A204.1 (cell line): ENCODE data around the gene MT1X.
"Not testable (repeated sequence)": the region's sequence is repeated elsewhere in the genome, so short reads cannot be mapped to it uniquely, and the experiment has no call there.

Source experiments
- FAIRE-seq: peaks from 2 replicates; lab custom pipeline; 2012; peaks lifted over from hg19 to GRCh38; lab: Jason Lieb, UNC

Gene MT1X

DNA sequence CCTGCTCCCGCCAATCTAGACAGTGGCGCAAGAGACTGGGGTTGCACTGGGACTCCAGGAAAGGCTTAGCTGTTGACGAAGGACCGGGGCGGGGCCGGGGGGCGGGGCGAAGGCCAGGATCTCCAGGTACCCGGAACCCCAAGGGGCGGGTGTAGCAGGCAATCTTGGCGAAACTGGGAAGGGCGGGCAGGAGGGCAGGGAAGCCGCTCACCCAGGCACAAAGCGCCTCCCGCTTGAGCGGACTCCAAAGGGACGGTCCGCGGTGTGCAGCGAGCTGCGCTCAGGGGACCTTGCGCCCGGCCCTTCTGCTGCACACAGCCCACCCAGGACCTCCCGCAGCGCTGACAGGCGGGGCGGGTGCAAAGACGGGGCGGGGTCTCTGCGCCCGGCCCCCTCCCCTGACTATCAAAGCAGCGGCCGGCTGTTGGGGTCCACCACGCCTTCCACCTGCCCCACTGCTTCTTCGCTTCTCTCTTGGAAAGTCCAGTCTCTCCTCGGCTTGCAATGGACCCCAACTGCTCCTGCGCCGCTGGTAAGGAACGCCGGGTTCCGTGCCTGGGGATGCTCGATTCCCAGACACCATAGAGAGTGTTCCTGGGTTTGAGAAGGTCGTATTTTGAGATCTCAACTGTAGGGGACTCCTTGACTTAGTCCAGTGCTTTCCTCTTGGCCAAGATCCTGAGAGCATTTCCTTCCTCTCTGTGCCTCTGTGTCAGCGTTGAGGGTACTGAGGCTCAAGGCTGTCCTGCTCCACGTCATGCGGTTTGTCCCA, 24.5 kb upstream of the MT1X start, which contains the start of gene MT1F:
Gene MT1F (plus strand): TSS at position 405 of the 772 bp plus-strand sequence. CDS start 100 bp downstream, at position 505.
- no peak for FAIRE-seq

DNA sequence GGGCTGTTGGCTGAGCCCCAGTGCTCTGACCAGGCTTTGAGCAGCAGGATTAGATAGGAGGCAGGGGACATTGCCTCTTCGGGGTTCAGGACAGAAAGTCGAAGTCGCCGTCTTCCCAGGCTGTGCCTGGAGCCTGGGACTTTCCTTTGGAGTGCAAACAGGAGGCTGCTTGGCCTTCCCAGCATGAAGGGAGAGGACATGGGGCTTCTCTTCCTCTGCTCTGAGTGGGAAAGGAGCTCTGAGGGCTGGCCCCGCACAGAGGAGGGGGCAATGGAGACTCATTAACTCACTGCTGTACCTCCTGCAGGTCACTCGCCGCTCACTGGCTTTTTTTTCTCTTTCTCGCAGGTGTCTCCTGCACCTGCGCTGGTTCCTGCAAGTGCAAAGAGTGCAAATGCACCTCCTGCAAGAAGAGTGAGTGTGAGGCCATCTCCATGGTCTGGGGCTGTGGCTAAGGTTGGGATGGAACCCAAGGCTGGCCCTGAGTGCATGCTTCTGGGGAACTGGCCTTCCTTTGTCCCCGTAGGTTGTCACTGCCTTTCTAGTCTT, 23.9 kb upstream of the MT1X start:
- no peak for FAIRE-seq

DNA sequence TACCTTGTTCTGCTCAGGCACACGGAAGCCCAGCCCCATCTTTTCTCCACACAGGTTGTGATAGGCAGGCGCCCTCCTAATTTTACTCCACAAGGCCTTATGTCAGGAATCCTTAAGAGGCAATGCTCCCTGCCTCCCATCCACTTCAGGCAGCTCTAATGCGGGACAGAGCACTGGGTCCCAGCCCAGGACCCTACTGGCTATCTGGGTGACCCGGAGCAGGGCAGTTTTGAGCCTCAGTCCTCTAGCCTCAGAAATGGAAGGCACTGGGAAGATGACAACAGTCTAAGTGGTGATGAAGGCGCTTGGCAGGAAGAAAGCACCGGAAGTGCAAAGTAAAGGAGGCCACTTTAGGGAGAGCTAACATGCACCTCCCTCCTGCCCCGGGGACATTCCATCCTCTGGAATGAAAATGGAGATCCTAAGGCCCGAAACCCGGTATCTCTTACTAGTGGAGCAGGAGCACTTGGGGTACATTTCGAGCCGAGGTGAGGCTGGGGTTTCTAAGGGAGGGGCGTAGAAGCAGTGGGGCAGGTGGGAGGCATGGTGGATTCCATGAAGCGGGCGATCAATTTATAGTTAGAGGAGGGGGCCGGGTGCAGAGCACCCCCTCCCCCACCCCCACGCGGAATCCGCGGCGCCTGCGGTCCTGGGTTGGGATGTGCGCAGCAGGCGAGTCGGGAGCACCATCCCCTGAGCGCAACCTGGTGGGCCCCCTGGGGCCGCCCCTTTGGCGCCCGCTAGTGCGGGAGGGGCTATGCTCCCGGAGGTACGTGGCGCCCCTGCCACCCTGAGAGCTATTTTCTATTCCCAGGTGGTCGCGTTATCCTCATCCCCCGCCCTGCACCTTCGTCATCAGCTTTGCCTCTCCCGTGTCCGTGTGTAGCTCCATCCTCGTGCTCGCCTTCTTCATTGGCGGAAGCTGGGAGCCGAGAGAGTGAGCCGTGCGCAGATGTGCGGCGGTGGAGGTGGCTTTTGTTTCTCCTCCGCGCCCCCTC, 19.6 kb upstream of the MT1X start:
- FAIRE-seq: no peak

DNA sequence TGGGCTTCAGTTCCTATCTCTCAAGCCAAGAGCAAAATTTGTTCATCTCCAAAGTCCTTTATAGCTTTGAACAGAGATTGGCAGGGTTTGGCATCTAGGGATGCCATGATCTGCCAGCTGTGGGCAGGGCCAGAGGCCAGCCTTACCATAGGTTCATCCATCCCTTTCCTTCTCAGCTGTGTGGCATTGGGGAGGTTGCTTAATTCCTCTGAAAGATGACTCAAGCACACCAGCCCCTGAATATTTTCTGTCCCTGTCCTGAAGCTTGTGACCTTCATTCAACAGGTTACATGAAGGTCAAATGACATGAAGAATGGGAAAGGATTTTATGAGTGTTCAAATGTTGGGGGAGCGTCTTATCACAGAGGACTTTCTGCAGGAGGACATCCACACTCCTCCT, 17.8 kb upstream of the MT1X start:
- FAIRE-seq: no peak

DNA sequence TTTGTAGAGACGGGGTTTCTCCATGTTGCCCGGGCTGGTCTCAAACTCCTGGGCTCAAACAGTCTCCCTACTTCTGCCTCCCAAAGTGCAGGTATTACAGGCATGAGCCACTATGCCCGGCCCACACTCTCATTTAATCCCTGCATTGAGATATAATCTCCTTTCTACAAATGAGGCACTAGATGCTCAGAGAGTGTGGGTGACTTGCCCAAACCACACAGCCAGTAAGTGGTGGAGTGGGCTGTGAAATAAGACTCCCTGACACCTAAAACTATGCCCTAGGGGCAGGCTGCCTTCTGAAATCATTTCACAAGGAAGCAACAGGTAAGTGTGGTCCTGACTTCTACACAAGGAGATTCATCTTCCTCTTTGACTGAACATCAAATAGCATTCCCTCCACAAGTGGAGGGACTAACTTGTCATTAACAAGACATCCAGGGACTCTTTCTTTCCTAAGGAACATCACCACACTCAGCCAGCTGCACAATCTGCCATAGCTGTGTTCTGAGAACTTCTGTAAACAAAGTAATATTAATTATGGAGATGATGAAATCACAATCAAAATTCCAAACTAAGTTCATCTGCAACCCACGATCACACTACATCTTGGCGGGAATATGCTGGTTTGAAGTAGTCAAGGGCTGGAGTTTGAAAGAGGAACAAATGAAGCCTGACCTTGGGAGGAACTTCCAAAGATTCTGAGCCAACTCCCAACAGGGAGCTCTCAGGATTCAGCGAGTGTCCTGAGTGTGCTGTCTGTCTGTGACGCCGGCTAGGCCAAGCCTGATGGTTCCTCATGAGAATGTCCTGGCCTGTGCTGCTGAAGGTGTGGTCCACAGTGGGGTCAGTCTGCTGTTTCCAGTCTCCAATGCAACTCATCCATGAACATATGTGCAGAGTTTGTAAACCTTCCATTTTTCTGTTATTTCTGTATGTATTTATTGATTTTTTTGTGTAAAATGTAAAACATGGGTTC, 16.7 kb upstream of the MT1X start:
- FAIRE-seq: not testable (repeated sequence)

DNA sequence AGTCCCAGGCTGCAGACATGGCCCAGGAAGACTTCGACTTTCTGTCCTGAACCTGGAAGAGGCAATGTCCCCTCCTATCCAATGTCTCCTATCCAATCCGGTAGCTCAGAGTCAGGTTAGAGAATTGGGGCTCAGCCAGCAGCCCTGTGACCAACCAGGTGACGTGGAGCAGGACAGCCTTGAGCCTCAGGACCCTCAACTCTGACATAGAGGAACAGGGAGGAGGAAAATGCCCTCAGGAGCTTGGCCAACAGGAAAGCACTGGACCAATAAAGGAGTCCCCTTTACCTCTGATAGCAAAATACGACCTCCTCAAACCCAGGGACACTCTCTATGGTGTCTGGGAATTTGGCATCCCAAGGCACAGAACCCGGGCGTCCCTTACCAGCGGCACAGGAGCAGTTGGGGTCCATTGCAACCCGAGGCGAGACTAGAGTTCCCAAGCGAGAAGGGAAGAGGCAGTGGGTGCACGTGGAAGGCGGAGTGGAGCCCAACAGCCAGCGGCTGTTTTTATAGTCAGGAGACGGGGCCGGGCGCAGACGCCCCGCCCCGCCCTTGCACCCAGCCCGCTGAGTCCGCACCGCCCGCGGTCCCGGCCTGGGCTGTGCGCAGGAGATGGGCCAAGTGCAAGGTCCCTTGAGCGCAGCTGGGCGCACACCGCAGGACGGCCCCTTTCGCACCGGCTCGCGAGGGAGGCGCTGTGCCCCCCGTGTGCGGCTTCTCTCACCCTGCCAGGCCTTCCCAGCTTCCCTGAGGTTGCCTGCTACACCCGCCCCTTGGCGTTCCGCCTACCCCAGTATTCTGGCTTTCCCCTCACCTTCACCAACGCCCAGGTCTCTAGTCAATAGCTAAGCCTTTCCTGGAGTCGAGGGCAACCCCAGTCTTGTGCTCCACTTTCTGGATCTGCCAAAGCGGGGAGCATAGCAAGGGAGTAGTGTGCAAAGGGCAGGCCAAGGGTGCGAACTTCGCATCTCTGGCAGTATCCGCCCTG, 14.4 kb upstream of the MT1X start, which contains the start of gene MT1G:
Gene MT1G (minus strand): TSS at position 485 of the 991 bp plus-strand sequence. CDS start 72 bp downstream, at position 413.
- no peak for FAIRE-seq

DNA sequence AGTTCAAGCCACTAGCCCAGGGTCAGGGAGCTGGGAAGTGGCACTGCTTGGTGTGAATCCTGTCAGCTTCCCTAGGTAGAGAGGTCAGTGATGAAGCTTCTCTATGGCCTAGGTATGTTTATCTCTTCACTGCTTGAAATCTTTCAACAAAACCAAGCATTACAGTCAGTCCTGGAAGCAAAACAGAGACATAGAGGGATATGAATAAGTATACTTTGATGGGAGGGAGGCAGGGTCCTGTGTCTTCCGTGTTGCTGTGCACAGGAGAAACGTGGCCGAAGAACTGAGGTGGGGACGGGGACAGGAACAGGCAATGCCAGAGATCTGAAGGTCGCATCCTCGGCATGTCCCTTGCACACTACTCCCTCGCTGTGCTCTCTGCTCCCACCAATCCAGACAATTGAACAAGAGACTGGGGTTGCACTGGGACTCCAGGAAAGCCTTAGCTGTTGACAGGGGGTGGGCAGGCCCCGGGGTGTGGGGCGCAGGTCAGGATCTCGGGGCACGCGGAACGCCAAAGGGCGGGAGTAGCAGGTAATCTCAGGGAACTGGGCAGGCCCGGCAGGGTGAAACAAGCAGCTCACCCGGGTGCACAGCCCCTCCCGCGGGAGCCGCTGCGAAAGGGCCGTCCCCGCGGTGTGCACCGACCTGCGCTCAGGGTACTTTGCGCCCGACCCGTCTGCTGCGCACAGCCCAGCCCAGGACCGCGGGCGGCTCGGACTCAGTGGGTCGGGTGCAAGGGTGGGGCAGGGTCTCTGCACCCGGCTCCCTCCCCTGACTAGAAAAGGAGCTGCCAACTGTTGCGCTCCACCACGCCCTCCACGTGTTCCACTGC, 13.0 kb upstream of the MT1X start, which contains the start of gene MT1H:
Gene MT1H (plus strand): TSS at position 810 of the 835 bp plus-strand sequence. CDS start 71 bp downstream, outside the sequence.
- no peak for FAIRE-seq

DNA sequence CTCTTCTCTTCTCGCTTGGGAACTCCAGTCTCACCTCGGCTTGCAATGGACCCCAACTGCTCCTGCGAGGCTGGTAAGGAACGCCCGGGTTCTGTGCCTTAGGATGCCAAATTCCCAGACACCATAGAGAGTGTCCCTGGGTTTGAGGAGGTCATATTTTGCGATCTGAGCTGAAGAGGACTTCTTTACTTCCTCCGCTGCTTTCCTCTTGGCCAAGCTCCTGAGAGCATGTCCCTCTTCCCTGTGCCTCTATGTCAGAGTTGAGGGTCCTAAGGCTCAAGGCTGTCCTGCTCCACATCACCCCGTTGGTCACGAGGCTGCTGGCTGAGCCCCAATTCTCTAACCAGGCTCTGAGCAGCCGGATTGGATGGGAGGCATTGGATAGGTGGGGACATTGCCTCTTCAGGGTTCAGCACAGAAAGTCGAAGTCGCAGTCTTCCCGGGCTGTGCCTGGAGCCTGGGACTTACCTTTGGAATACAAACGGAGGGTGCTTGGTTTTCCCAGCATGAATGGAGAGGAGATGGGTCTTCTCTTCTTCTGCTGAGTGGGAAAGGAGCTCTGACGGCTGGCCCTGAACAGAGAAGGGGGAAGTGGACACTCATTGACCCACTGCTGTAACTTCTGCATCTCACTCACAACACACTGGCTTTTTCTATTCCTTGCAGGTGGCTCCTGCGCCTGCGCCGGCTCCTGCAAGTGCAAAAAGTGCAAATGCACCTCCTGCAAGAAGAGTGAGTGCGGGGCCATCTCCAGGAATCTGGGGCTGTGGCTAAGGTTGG, 12.2 kb upstream of the MT1X start:
- no peak for FAIRE-seq

DNA sequence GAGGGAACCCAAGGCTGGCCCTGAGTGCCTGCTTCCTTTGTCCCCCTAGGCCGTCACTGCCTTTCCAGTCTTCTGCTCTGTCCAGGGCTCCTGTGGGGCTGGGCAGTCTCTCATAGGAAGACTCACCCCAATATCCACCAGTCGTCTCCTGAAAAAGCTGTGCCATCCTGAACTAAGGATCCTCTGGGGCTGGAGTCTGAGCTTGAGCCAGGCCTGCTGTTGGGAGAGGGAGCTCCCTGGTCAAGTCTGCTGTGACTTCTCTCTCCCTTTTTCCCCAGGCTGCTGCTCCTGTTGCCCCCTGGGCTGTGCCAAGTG, 11.7 kb upstream of the MT1X start:
- no peak for FAIRE-seq

DNA sequence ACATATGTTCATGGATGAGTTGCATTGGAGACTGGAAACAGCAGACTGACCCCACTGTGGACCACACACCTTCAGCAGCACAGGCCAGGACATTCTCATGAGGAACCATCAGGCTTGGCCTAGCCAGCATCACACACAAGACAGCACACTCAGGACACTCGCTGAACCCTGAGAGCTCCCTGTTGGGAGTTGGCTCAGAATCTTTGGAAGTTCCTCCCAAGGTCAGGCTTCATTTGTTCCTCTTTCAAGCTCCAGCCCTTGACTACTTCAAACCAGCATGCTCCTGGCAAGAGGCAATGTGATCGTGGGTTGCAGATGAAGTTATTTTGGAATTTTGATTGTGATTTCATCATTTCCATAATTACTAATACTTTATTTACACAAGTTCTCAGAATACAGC, 10.6 kb upstream of the MT1X start:
- FAIRE-seq: not testable (repeated sequence)

DNA sequence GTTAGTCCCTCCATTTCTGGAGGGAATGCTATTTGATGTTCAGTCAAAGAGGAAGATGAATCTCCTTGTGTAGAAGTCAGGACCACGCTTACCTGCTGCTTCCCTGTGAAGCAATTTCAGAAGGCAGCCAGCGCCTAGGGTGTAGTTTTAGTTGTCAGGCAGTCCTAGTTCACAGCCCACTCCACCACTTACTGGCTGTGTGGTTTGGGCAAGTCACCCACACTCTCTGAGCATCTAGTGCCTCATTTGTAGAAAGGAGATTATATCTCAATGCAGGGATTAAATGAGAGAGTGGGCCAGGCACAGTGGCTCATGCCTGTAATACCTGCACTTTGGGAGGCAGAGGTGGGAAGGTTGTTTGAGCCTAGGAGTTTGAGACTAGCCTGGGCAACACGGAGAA, 10.1 kb upstream of the MT1X start:
- not testable (repeated sequence) for FAIRE-seq

DNA sequence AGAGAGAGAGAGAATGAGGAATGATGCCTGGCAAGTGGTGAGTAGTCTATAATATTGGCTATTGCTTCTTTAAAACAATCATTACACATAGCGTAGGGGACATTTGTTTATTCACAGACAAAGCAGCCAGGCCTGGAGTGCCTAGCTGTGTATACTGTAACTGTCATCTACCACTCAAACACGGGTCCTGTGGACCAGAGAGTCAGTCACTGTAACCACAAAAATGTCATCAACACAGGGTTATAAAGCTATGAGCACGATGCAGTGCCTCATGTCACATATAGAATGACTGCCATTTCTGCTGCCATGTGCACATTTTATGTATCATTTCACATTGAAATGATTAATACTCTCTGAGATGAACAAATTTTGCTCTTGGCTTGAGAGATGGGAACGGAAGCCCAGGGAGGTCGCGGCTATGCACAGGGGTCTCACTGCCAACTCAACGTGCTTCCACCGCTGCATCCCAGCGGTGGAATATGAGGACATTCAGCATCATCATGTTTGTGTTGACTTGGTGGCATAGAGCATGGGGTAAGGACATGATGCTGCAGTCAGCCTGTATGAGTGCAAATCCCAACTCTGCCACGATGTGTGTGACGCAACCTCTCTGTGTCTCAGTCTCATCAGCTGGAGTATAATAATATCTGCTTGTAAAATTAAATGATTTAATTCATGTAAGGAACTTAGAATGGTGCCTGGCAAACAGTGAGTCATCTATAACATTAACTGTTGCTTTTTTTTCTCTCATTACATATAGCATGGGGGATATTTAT, 9.3 kb upstream of the MT1X start:
- no peak for FAIRE-seq

DNA sequence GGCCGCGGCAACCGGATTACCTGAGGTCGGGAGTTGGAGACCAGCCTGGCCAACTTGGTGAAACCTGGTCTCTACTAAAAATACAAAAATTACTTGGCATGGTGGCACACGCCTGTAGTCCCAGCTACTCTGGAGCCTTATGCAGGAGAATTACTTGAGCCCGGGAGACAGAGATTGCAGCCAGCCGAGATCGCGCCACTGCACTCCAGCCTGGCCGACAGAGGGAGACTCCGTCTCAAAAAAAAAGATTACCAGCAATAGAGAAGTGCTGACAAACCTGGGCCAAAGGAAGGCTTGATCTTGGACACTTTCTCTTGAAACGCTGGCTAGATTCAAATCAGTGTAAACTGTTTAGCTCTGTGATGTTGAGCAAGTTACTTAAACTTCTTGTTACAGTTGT, 8.3 kb upstream of the MT1X start:
- peak; percentile 37 for FAIRE-seq

DNA sequence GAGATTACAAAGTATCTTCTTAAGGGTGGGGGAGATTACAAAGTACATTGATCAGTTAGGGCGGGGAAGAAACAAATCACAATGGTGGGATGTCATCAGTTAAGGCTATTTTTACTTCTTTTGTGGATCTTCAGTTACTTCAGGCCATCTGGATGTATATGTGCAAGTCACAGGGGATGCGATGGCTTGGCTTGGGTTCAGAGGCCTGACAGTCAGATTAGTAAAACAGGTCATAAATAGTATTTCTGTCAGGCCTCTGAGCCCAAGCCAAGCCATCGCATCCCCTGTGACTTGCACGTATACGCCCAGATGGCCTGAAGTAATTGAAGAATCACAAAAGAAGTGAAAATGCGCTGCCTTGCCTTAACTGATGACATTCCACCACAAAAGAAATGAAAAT, 7.7 kb upstream of the MT1X start:
- not testable (repeated sequence) for FAIRE-seq

DNA sequence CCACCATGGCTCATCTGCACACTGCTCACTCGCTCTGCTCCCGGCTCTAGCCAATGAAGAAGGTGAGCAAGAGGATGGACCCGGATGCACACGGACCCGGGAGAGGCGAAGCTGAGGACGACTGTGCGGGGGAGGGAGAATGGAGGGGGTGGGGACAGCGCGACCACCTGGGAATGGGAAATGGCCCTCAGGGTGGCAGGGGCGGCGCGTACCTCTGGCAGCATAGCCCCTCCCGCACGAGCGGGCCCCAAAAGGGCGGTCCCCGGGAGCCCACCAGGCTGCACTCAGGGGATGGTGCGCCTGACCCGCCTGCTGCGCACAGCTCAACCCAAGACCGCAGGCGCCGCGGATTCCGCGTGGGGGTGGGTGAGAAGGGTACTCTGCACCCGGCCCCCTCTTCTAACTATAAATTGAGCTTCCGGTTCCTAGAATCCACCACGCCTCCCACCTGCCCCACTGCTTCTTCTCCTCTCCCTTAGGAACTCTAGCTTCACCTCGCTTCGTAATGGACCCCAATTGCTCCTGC, 6.5 kb upstream of the MT1X start:
- no peak for FAIRE-seq

DNA sequence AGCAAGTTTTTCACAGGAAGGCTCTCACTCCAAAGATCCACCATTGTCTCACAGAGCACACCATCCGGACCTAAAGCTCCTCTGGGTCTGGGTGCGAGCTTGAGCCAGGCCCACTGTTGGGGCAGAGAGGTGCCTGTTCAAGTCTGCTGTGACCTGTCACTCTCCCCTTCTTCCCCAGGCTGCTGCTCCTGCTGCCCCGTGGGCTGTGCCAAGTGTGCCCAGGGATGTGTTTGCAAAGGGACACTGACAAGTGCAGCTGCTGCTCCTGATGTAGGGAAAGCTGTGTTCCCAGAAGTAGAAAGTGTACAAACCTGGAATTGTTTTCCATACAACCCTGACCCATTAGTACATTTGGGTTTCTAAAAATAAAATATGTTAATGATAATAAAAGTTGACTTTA, 4.8 kb upstream of the MT1X start:
- FAIRE-seq: no peak

DNA sequence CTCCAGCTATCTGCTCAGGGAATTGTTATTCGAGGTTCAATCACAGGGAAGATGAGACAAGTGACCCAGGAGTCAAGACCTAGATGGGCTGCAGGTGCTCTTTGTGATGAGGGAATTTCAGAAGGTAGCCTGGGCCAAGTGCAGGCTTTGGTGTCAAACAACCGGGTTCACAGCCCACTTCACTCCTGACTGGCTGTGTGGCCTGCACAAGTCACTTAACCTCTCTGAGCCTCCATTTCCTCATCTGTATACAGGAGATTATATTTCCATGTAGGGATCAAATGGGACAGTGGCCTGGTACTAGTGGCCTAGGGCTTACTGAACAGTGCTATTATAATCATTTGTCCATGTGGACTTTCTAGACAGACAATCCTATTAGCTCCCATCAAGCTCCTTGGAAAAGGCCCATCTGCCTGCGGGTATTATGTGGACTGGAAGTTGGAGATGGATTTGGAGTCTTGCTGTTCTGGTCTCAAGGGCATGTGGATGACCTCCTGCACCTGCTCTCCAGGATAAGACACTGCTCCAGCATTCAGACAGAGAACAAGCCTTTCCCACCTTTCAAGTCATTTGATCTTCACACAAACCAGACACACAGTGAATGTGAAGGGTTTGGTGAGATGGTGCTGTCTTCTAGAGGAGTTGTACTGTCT, 3.1 kb upstream of the MT1X start:
- FAIRE-seq: no peak
